ENCODE results near the gene SLCO2B1. TPM values are rescaled to one million over a fixed set of nuclear protein-coding genes. Genes with fewer than 3 reads are reported as not detected.

The SLCO2B1 gene
- total RNA-seq, 4 donors from 2014 or later, result 68.8 to 148 (median 85.3) TPM

- no peak for TF ChIP-seq CTCF (IDR thresholded peaks at IDR 0.05; ENCODE audit: low read depth)
These were observed 98.0 kb downstream of the SLCO2B1 start for GRCh38 chr11:75248924-75249256.

DNA sequence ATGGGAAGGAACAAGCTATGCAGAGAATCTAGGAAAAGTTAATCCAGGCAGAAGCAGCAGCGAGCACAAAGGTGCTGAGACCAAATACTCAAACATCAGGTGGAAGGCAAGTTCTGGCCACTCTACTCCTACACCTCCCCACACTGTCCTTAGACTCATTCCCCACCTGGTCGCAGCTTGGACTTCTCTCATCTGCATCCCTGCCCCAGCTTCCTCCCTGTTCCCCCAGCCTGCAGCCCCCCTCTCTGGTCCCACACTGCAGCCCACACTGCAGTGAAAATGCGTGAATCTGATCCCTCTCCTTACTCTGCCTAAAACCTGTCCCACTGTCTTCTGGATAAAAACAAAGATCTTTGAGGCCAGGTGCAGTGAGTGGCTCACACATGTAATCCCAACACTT lies 98.8 kb downstream of the SLCO2B1 start:
- no peak for TF ChIP-seq CTCF (IDR thresholded peaks at IDR 0.05; ENCODE audit: low read depth)

GRCh38 chr11:75254326-75254725 lies 103.4 kb downstream of the SLCO2B1 start:
- no peak for TF ChIP-seq CTCF (IDR thresholded peaks at IDR 0.05; ENCODE audit: low read depth)

Other genes starting within 250 kb of the SLCO2B1 start
- 10 to 100 TPM; 12.9 to 35.0 (median 18.2) TPM for gene XRRA1, start 202.0 kb upstream of the SLCO2B1 start, total RNA-seq
- gene SPCS2, start 201.8 kb upstream of the SLCO2B1 start, total RNA-seq, result 10 to 100 TPM; 32.4 to 89.2 (median 41.1) TPM
- gene NEU3, start 162.2 kb upstream of the SLCO2B1 start, total RNA-seq, result 10 to 100 TPM in 2 of 4 donors, 1 to 10 TPM in 2; 7.9 to 16.5 (median 9.9) TPM
- gene OR2AT4, start 54.2 kb upstream of the SLCO2B1 start, total RNA-seq, result not detected
- under 1 TPM in 2 of 4 donors, not detected in 2; 0.22 to 0.65 TPM for gene TPBGL, start 89.7 kb downstream of the SLCO2B1 start, total RNA-seq
- 100 to 1,000 TPM in 1 of 4 donors, 10 to 100 TPM in 3; 34.8 to 125 (median 63.0) TPM for gene ARRB1, start 200.6 kb downstream of the SLCO2B1 start, total RNA-seq
- gene RPS3, start 248.4 kb downstream of the SLCO2B1 start, total RNA-seq, result 100 to 1,000 TPM; 529 to 907 (median 716) TPM

All from subcutaneous adipose tissue (tissue), 4 donors.